ENCODE results near the gene EPG5. TPM values are rescaled to one million over a fixed set of nuclear protein-coding genes. Genes with fewer than 3 reads are reported as not detected.
"Not testable (repeated sequence)": the region's sequence is repeated elsewhere in the genome, so short reads cannot be mapped to it uniquely, and the experiment has no call there.

EPG5 gene
- total and polyA plus RNA-seq, 4 donors, result 3.2 to 20.3 (median 11.1) TPM

DNA sequence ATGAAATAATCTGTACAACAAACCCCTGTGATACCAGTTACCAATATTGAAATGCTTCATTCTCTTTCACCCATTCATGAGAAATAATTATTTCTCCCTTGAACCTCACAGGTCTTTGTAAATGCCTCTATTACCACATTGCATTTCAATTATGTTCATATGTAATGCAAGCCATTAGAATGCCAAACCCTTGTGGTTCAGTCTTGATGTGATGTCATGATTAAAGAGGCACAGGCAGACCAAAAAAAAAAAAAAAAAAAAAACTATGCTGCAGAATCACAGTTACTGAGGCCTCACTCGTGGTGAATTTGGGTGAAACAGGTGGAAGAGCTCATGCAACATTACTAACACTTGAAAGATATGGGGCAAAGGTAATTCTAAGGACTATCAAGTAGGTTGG is 9.4 kb upstream of the EPG5 start:
- 34% methylated on average over 1 of the region's 1 CpG for WGBS

GRCh38 chr18:45974088-45974536 is 7.0 kb upstream of the EPG5 start:
- WGBS, result 18% methylated on average over 5 of the region's 5 CpGs
- Histone ChIP-seq H3K36me3 (ENCODE audit: control insufficient read depth in 4 of 4, insufficient read depth in 3 of 4, low read depth in 1 of 4, low read length in 3 of 4) (no peaks in the 10 kb centered on the region), H3K9ac (ENCODE audit: low read depth in 1 of 2, low read length in 2 of 2) (no peak overlapping the region), H3K27me3 (ENCODE audit: control insufficient read depth in 4 of 4, insufficient read depth in 4 of 4, low read length in 3 of 4) (no peaks in the 10 kb centered on the region), H3K4me1 (ENCODE audit: control insufficient read depth in 4 of 4, insufficient read depth in 4 of 4, low read length in 3 of 4) (no peaks in the 10 kb centered on the region), H3K4me3 (ENCODE audit: low read depth in 1 of 3, low read length in 3 of 3) (no peak overlapping the region), H3K27ac (ENCODE audit: low read depth in 1 of 2, low read length in 2 of 2) (no peak overlapping the region), H3K9me3 (ENCODE audit: control insufficient read depth in 4 of 4, low read length in 3 of 4) (no peaks in the 10 kb centered on the region)
- peak; percentile 62 for DNase-seq (ENCODE audit: low spot score)
- peak; percentile 95 to 97 for TF ChIP-seq RAD21 (IDR thresholded peaks at IDR 0.05)
- TF ChIP-seq JUND (IDR thresholded peaks at IDR 0.05), result peak in 1 of 2 donors; percentile 10
- no peak for TF ChIP-seq ZBTB33 (IDR thresholded peaks at IDR 0.05)
- peak; percentile 11 to 35 for TF ChIP-seq HNF4A (conservative IDR thresholded peaks at IDR 0.05)
- no peak for TF ChIP-seq YY1 (IDR thresholded peaks at IDR 0.05)
- no peak for TF ChIP-seq GABPA (IDR thresholded peaks at IDR 0.05 in 1 of 2, conservative IDR thresholded peaks at IDR 0.05 in 1 of 2)
- TF ChIP-seq, protein P1, sequence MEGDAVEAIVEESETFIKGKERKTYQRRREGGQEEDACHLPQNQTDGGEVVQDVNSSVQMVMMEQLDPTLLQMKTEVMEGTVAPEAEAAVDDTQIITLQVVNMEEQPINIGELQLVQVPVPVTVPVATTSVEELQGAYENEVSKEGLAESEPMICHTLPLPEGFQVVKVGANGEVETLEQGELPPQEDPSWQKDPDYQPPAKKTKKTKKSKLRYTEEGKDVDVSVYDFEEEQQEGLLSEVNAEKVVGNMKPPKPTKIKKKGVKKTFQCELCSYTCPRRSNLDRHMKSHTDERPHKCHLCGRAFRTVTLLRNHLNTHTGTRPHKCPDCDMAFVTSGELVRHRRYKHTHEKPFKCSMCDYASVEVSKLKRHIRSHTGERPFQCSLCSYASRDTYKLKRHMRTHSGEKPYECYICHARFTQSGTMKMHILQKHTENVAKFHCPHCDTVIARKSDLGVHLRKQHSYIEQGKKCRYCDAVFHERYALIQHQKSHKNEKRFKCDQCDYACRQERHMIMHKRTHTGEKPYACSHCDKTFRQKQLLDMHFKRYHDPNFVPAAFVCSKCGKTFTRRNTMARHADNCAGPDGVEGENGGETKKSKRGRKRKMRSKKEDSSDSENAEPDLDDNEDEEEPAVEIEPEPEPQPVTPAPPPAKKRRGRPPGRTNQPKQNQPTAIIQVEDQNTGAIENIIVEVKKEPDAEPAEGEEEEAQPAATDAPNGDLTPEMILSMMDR (IDR thresholded peaks at IDR 0.05; ENCODE audit: low read depth, low read length, missing input control), result peak; percentile 85
- peak; percentile 52 to 70 for TF ChIP-seq RXRA (IDR thresholded peaks at IDR 0.05)
- TF ChIP-seq NR2F2 (IDR thresholded peaks at IDR 0.05), result peak; percentile 69
- TF ChIP-seq HNF4G (IDR thresholded peaks at IDR 0.05), result no peak
- TF ChIP-seq, protein P2, sequence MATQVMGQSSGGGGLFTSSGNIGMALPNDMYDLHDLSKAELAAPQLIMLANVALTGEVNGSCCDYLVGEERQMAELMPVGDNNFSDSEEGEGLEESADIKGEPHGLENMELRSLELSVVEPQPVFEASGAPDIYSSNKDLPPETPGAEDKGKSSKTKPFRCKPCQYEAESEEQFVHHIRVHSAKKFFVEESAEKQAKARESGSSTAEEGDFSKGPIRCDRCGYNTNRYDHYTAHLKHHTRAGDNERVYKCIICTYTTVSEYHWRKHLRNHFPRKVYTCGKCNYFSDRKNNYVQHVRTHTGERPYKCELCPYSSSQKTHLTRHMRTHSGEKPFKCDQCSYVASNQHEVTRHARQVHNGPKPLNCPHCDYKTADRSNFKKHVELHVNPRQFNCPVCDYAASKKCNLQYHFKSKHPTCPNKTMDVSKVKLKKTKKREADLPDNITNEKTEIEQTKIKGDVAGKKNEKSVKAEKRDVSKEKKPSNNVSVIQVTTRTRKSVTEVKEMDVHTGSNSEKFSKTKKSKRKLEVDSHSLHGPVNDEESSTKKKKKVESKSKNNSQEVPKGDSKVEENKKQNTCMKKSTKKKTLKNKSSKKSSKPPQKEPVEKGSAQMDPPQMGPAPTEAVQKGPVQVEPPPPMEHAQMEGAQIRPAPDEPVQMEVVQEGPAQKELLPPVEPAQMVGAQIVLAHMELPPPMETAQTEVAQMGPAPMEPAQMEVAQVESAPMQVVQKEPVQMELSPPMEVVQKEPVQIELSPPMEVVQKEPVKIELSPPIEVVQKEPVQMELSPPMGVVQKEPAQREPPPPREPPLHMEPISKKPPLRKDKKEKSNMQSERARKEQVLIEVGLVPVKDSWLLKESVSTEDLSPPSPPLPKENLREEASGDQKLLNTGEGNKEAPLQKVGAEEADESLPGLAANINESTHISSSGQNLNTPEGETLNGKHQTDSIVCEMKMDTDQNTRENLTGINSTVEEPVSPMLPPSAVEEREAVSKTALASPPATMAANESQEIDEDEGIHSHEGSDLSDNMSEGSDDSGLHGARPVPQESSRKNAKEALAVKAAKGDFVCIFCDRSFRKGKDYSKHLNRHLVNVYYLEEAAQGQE (IDR thresholded peaks at IDR 0.05), result no peak

More for the DNA sequence above, 9.4 kb upstream of the EPG5 start:
- no peak overlapping the region for H3K27ac ChIP-seq (ENCODE audit: low read depth in 1 of 2, low read length in 2 of 2)
- no peaks in the 10 kb centered on the region for H3K4me1 ChIP-seq (ENCODE audit: control insufficient read depth in 4 of 4, insufficient read depth in 4 of 4, low read length in 3 of 4)
- no peaks in the 10 kb centered on the region for H3K9me3 ChIP-seq (ENCODE audit: control insufficient read depth in 4 of 4, low read length in 3 of 4)
- DNase-seq (ENCODE audit: low spot score), result no peak
- no peak overlapping the region for H3K4me3 ChIP-seq (ENCODE audit: low read depth in 1 of 3, low read length in 3 of 3)
- H3K36me3 ChIP-seq (ENCODE audit: control insufficient read depth in 4 of 4, insufficient read depth in 3 of 4, low read depth in 1 of 4, low read length in 3 of 4), result no peaks in the 10 kb centered on the region
- H3K9ac ChIP-seq (ENCODE audit: low read depth in 1 of 2, low read length in 2 of 2), result no peak overlapping the region
- H3K27me3 ChIP-seq (ENCODE audit: control insufficient read depth in 4 of 4, insufficient read depth in 4 of 4, low read length in 3 of 4), result no peaks in the 10 kb centered on the region
- TF ChIP-seq NR2F2 (IDR thresholded peaks at IDR 0.05) (no peak), ZBTB33 (IDR thresholded peaks at IDR 0.05) (no peak), EGR1 (IDR thresholded peaks at IDR 0.05; ENCODE audit: low read depth in 2 of 2) (no peak), RXRA (IDR thresholded peaks at IDR 0.05) (no peak)
- TF ChIP-seq, protein P3, sequence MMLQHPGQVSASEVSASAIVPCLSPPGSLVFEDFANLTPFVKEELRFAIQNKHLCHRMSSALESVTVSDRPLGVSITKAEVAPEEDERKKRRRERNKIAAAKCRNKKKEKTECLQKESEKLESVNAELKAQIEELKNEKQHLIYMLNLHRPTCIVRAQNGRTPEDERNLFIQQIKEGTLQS (IDR thresholded peaks at IDR 0.05), result no peak

DNA sequence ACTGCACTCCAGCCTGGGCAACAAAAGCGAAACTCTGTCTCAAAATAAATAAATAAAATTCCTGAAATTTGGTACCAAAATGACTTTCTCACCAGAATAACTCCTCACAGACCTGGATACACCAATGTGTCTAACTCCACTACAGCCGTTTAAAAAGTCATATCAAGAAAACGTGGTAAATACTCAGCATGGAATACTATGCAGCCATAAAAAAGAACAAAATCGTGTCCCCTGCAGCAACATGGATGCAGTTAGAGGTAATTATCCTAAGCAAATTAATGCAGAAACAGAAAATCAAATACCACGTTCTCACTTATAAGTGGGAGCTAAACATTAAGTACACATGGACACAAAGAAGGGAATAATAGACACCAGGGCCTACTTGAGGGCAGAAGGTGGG is 2.2 kb downstream of the EPG5 start:
- peaks cover 2 to 14% (median 11%) of the 10 kb centered on the region in 4 donors for H3K4me1 ChIP-seq (ENCODE audit: control insufficient read depth in 4 of 4, insufficient read depth in 4 of 4, low read length in 3 of 4)
- not testable (repeated sequence) for DNase-seq (ENCODE audit: low spot score); H3K36me3 ChIP-seq (ENCODE audit: control insufficient read depth in 4 of 4, insufficient read depth in 3 of 4, low read depth in 1 of 4, low read length in 3 of 4); H3K27me3 ChIP-seq (ENCODE audit: control insufficient read depth in 4 of 4, insufficient read depth in 4 of 4, low read length in 3 of 4); H3K9me3 ChIP-seq (ENCODE audit: control insufficient read depth in 4 of 4, low read length in 3 of 4); H3K27ac ChIP-seq (ENCODE audit: low read depth in 1 of 2, low read length in 2 of 2); H3K4me3 ChIP-seq (ENCODE audit: low read depth in 1 of 3, low read length in 3 of 3); H3K9ac ChIP-seq (ENCODE audit: low read depth in 1 of 2, low read length in 2 of 2)
- 96% methylated on average over 5 of the region's 5 CpGs for WGBS
